H9 (cell line): ENCODE data around the gene SIRT6. TPM values are rescaled to one million over a fixed set of nuclear protein-coding genes. Genes with fewer than 3 reads are reported as not detected.

ENCODE experiments used
- DNase-seq: peaks from one replicate; pipeline ENCODE4 v3.0.0-alpha.2; 2017
- H2AFZ ChIP-seq: one replicate; pipeline ENCODE4 v1.6.1; 2013; ENCODE audit warnings: mild to moderate bottlenecking, low read length, control low read depth, moderate library complexity
- H2AK5ac ChIP-seq: 2 replicates; pipeline ENCODE4 v1.6.1; 2013; ENCODE audit warnings: low read length, control low read depth, mixed read lengths; ENCODE audit not compliant: insufficient read length
- H2BK120ac ChIP-seq: one replicate; pipeline ENCODE4 v1.6.1; 2013; ENCODE audit warnings: low read depth, mild to moderate bottlenecking, low read length, control low read depth, inconsistent platforms; ENCODE audit not compliant: poor library complexity, severe bottlenecking
- H2BK12ac ChIP-seq: 2 replicates; pipeline ENCODE4 v1.6.1; 2013; ENCODE audit warnings: low read length, control low read depth, mixed read lengths, low read depth; ENCODE audit not compliant: insufficient read length
- H2BK15ac ChIP-seq: 2 replicates; pipeline ENCODE4 v1.6.1; 2013; ENCODE audit warnings: low read depth, low read length, control low read depth
- H2BK20ac ChIP-seq: one replicate; pipeline ENCODE4 v1.6.1; 2013; ENCODE audit warnings: low read depth, mild to moderate bottlenecking, low read length, control low read depth, inconsistent platforms; ENCODE audit not compliant: poor library complexity, severe bottlenecking
- H2BK5ac ChIP-seq: 2 replicates; pipeline ENCODE4 v1.6.1; 2013; ENCODE audit warnings: low read length, control low read depth, mixed read lengths; ENCODE audit not compliant: insufficient read length
- H3K14ac ChIP-seq: 2 replicates; pipeline ENCODE4 v1.6.1; 2013; ENCODE audit warnings: low read length, control low read depth; ENCODE audit not compliant: insufficient read depth
- H3K18ac ChIP-seq: 2 replicates; pipeline ENCODE4 v1.6.1; 2013; ENCODE audit warnings: low read depth, mild to moderate bottlenecking, mixed read lengths, low read length, control low read depth; ENCODE audit not compliant: insufficient read length
- H3K23ac ChIP-seq: 2 replicates; pipeline ENCODE4 v1.6.1; 2013; ENCODE audit warnings: low read length, control low read depth, mixed read lengths, low read depth; ENCODE audit not compliant: insufficient read length
- H3K23me2 ChIP-seq: 2 replicates; pipeline ENCODE4 v1.6.1; 2013; ENCODE audit warnings: low read depth, mild to moderate bottlenecking, mixed read lengths, low read length, control low read depth; ENCODE audit not compliant: insufficient read length, poor library complexity, severe bottlenecking
- H3K27ac ChIP-seq: 2 replicates; pipeline ENCODE4 v1.5.1; 2013; ENCODE audit warnings: low read length, control low read depth, mixed read lengths, low read depth; ENCODE audit not compliant: insufficient read length
- H3K27me3 ChIP-seq: 2 replicates; pipeline ENCODE4 v1.6.1; 2013; ENCODE audit warnings: low read length, control low read depth, inconsistent platforms; ENCODE audit not compliant: insufficient read depth
- H3K4ac ChIP-seq: 2 replicates; pipeline ENCODE4 v1.6.1; 2013; ENCODE audit warnings: low read depth, mild to moderate bottlenecking, control low read depth, inconsistent platforms, low read length, moderate library complexity
- H3K4me1 ChIP-seq: 2 replicates; pipeline ENCODE4 v1.6.1; 2013; ENCODE audit warnings: low read length, control low read depth, inconsistent platforms; ENCODE audit not compliant: insufficient read depth
- H3K4me2 ChIP-seq: 2 replicates; pipeline ENCODE4 v1.6.1; 2013; ENCODE audit warnings: low read length, control low read depth, mixed read lengths; ENCODE audit not compliant: insufficient read length, insufficient read depth
- H3K56ac ChIP-seq: 2 replicates; pipeline ENCODE4 v1.6.1; 2013; ENCODE audit warnings: low read depth, mild to moderate bottlenecking, mixed read lengths, low read length, control low read depth; ENCODE audit not compliant: insufficient read length
- H3K79me1 ChIP-seq: 2 replicates; pipeline ENCODE4 v1.6.1; 2013; ENCODE audit warnings: low read depth, mild to moderate bottlenecking, moderate library complexity, low read length, control low read depth, inconsistent platforms; ENCODE audit not compliant: insufficient read depth, poor library complexity, severe bottlenecking
- H3K79me2 ChIP-seq: 2 replicates; pipeline ENCODE4 v1.6.1; 2013; ENCODE audit warnings: low read length, control low read depth, inconsistent platforms; ENCODE audit not compliant: insufficient read depth
- H3K9ac ChIP-seq: 2 replicates; pipeline ENCODE4 v1.6.1; 2013; ENCODE audit warnings: low read length, control low read depth, mixed read lengths; ENCODE audit not compliant: insufficient read length; ENCODE audit errors: extremely low read depth
- H3K9me3 ChIP-seq: one replicate; pipeline ENCODE4 v1.6.1; 2013; ENCODE audit warnings: low read depth, low read length, inconsistent platforms; ENCODE audit not compliant: control insufficient read depth
- H3T11ph ChIP-seq: one replicate; pipeline ENCODE4 v1.6.1; 2013; ENCODE audit warnings: mild to moderate bottlenecking, low read length, control low read depth, inconsistent platforms
- H4K20me1 ChIP-seq: one replicate; pipeline ENCODE4 v1.6.1; 2013; ENCODE audit not compliant: control insufficient read depth, insufficient read length, insufficient read depth
- H4K5ac ChIP-seq: 2 replicates; pipeline ENCODE4 v1.6.1; 2013; ENCODE audit warnings: low read depth, mild to moderate bottlenecking, mixed read lengths, low read length, control low read depth; ENCODE audit not compliant: insufficient read length
- H4K8ac ChIP-seq: replicated peaks from 2 replicates; pipeline ENCODE4 v1.6.1; 2013; ENCODE audit warnings: low read length, control low read depth, mixed read lengths, low read depth; ENCODE audit not compliant: insufficient read length
- H4K91ac ChIP-seq: 2 replicates; pipeline ENCODE4 v1.6.1; 2013; ENCODE audit warnings: low read depth, mild to moderate bottlenecking, moderate library complexity, mixed read lengths, low read length, control low read depth; ENCODE audit not compliant: insufficient read length
- H3K27ac Mint-ChIP-seq, 3 experiments: 2 replicates in 2 of 3; 3 replicates in 1 of 3; pipeline ENCODE4 v1.8.0; 2020 to 2021; ENCODE audit warnings: mixed read lengths in 3 of 3, mild to moderate bottlenecking in 1 of 3, moderate library complexity in 1 of 3
- H3K27me3 Mint-ChIP-seq: 2 replicates; pipeline ENCODE4 v1.8.0; 2021; ENCODE audit warnings: low read depth, mild to moderate bottlenecking, moderate library complexity, mixed read lengths
- H3K36me3 Mint-ChIP-seq, 3 experiments: 2 replicates in 2 of 3; 3 replicates in 1 of 3; pipeline ENCODE4 v1.8.0; 2020 to 2021; ENCODE audit warnings: low read depth in 3 of 3, mixed read lengths in 3 of 3; ENCODE audit not compliant: insufficient read depth in 1 of 3
- H3K4me1 Mint-ChIP-seq, 2 experiments: 2 replicates each; pipeline ENCODE4 v1.8.0; 2020; ENCODE audit warnings: mixed read lengths in 2 of 2
- H3K4me3 Mint-ChIP-seq, 2 experiments: 2 replicates in 1 of 2; 3 replicates in 1 of 2; pipeline ENCODE4 v1.8.0; 2020 to 2021; ENCODE audit warnings: mild to moderate bottlenecking in 2 of 2, mixed read lengths in 2 of 2, moderate library complexity in 1 of 2
- H3K9me3 Mint-ChIP-seq, 2 experiments: 2 replicates in 1 of 2; 3 replicates in 1 of 2; pipeline ENCODE4 v1.8.0; 2020; ENCODE audit warnings: mild to moderate bottlenecking in 2 of 2, mixed read lengths in 2 of 2, moderate library complexity in 1 of 2
- CTCF ChIP-seq: fragments of 200-600 bp; sonication (generic); conservative IDR thresholded peaks from 3 replicates; pipeline ENCODE4 v1.8.0; 2021; ENCODE audit warnings: antibody characterized with exemption, mild to moderate bottlenecking
- WGBS: extraction: QIAGEN DNeasy Blood & Tissue Kit; methylation state at CpG from one replicate; pipeline ENCODE4 v1.1.7; 2013; ENCODE audit warnings: missing lambda C conversion rate, low lambda C conversion rate, mixed read lengths; ENCODE audit not compliant: insufficient read length; ENCODE audit errors: extremely low coverage; 5-methylcytosine and 5-hydroxymethylcytosine counted together
- total RNA-seq: library from RNA; stranded (reverse); gene quantifications from 2 replicates; pipeline ENCODE4 v1.2.1, GENCODE V29; 2021

SIRT6 gene
- total RNA-seq, 1 experiment from 2014 or later, result 24.9 TPM

GRCh38 chr19:4174213-4174894 is 8.0 kb downstream of the SIRT6 start:
- H2BK20ac ChIP-seq, result no peak overlapping the region
- H3K18ac ChIP-seq, result no peak overlapping the region
- H3K4me1 ChIP-seq, result no peaks in the 10 kb centered on the region
- no peak overlapping the region for H3K4me2 ChIP-seq
- H3K79me2 ChIP-seq, result no peaks in the 10 kb centered on the region
- TF ChIP-seq CTCF, result no peak
- H3K9me3 ChIP-seq, result no peaks in the 10 kb centered on the region
- H4K5ac ChIP-seq, result no peak overlapping the region
- no peak overlapping the region for H3K27ac Mint-ChIP-seq
- no peak overlapping the region for H2AFZ ChIP-seq
- H2BK15ac ChIP-seq, result no peak overlapping the region
- H3K36me3 Mint-ChIP-seq, result peaks cover 0 to 14% (median 4%) of the 10 kb centered on the region in 3 experiments; a peak in 4 of 7 replicates
- H3K9ac ChIP-seq, result no peak overlapping the region
- H2BK5ac ChIP-seq, result no peak overlapping the region
- no peaks in the 10 kb centered on the region for H3K9me3 Mint-ChIP-seq
- no peak overlapping the region for H3K23ac ChIP-seq
- H3K56ac ChIP-seq, result no peak overlapping the region
- H3K4me3 Mint-ChIP-seq, result no peak overlapping the region
- no peak overlapping the region for H3K4ac ChIP-seq
- H4K20me1 ChIP-seq, result no peaks in the 10 kb centered on the region
- no peak overlapping the region for H3K27ac ChIP-seq
- no peaks in the 10 kb centered on the region for H3K79me1 ChIP-seq
- no peak overlapping the region for H2BK12ac ChIP-seq
- no peaks in the 10 kb centered on the region for H3K23me2 ChIP-seq
- H3K4me1 Mint-ChIP-seq, result peaks cover 3 to 8% of the 10 kb centered on the region in 2 experiments; a peak in 3 of 4 replicates
- no CpG with 5 or more reads among the region's 21 CpGs for WGBS
- H3K27me3 Mint-ChIP-seq, result peaks cover 32% of the 10 kb centered on the region
- no peaks in the 10 kb centered on the region; the same call in 1 of the 2 replicates for H3K27me3 ChIP-seq
- DNase-seq, result no peak
- no peak overlapping the region for H4K8ac ChIP-seq
- H4K91ac ChIP-seq, result no peak overlapping the region
- H3T11ph ChIP-seq, result no peak overlapping the region
- no peak overlapping the region for H3K14ac ChIP-seq
- no peak overlapping the region for H2AK5ac ChIP-seq
- H2BK120ac ChIP-seq, result no peak overlapping the region
